Measurements from ENCODE around the gene ZIC3. TPM values are rescaled to one million over a fixed set of nuclear protein-coding genes. Genes with fewer than 3 reads are reported as not detected.

ZIC3 gene
- not detected for polyA plus RNA-seq (2012; ENCODE audit: insufficient read depth, insufficient read length, low read depth)

DNA sequence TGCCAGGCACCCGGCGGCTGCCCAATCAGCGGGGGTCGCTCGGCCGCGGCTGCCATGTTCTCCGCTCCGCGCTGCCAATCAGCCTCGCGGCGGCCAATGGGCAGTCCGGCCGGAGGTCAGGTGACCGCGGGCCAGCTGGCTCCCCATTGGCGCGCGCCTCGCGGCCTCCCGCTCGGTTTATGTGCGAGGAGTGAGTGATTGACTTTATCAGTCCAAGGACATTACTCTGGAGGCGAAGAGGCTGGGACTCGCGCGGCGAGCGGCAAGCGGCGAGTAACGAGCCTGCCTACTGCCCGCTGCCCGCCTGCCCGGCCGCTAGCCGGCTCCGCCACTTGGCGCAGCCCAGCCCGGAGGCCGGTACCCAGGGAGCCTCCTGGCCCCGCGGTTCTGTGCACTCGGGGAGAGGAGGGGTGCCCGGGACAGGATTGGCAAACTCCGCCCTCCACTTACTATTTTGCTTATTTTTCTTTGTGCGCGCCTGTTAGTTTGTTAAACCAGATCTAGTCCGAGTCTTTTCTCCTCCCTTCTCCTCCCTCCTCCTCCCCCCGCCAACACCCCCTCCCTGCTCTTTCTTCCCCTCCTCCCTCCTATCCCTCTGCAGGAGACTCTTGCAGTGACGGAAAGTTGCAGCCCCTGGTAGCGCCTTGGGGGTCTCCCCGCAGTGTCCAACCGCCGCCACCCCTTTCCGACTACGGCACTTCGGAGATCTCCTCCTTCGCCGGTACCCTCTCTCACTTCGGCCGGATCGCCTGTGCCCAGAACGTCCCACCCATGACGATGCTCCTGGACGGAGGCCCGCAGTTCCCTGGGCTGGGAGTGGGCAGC lies at the start of gene ZIC3:
Gene ZIC3, plus strand, starts transcription at position 207 of the 825 bp plus-strand sequence. Its CDS starts 565 bp downstream, at position 772.
- Histone ChIP-seq H3K36me3 (no peaks in the 10 kb centered on the region), H3K9me3 (no peaks in the 10 kb centered on the region), H3K4me1 (no peaks in the 10 kb centered on the region), H3K27me3 (peaks cover 62% of the 10 kb centered on the region), H3K4me3 (ENCODE audit: low read depth, low read length) (no peak within 1 kb of the TSS)
- TF ChIP-seq, protein P1, sequence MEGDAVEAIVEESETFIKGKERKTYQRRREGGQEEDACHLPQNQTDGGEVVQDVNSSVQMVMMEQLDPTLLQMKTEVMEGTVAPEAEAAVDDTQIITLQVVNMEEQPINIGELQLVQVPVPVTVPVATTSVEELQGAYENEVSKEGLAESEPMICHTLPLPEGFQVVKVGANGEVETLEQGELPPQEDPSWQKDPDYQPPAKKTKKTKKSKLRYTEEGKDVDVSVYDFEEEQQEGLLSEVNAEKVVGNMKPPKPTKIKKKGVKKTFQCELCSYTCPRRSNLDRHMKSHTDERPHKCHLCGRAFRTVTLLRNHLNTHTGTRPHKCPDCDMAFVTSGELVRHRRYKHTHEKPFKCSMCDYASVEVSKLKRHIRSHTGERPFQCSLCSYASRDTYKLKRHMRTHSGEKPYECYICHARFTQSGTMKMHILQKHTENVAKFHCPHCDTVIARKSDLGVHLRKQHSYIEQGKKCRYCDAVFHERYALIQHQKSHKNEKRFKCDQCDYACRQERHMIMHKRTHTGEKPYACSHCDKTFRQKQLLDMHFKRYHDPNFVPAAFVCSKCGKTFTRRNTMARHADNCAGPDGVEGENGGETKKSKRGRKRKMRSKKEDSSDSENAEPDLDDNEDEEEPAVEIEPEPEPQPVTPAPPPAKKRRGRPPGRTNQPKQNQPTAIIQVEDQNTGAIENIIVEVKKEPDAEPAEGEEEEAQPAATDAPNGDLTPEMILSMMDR (IDR thresholded peaks at IDR 0.05; ENCODE audit: low read depth, low read length) = no peak
- DNase-seq = no peak

DNA sequence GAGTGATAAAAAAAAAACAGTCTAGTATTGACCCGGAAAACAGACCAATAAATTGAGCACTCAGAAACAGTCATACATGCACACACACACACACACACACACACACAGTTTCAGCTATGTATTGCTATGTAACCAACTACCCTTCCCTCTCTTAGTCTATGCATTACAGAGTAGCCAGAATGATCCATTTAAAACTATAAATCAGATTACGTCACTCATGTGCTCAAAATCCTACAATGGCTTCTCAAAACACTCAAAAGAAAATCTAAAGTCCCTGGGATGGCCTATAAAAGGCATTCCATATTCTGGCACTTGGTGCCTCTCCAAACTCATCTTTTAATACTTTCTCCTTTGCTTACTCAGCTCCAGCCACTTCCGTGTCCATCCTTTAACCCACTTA lies 46.5 kb upstream of the ZIC3 start:
- no peaks in the 10 kb centered on the region for H3K4me1 ChIP-seq
- no peaks in the 10 kb centered on the region for H3K9me3 ChIP-seq
- H3K27me3 ChIP-seq = no peaks in the 10 kb centered on the region
- no peak for DNase-seq
- no peaks in the 10 kb centered on the region for H3K36me3 ChIP-seq
- no peak overlapping the region for H3K4me3 ChIP-seq (ENCODE audit: low read depth, low read length)
- TF ChIP-seq, protein P1 (IDR thresholded peaks at IDR 0.05; ENCODE audit: low read depth, low read length) = no peak

DNA sequence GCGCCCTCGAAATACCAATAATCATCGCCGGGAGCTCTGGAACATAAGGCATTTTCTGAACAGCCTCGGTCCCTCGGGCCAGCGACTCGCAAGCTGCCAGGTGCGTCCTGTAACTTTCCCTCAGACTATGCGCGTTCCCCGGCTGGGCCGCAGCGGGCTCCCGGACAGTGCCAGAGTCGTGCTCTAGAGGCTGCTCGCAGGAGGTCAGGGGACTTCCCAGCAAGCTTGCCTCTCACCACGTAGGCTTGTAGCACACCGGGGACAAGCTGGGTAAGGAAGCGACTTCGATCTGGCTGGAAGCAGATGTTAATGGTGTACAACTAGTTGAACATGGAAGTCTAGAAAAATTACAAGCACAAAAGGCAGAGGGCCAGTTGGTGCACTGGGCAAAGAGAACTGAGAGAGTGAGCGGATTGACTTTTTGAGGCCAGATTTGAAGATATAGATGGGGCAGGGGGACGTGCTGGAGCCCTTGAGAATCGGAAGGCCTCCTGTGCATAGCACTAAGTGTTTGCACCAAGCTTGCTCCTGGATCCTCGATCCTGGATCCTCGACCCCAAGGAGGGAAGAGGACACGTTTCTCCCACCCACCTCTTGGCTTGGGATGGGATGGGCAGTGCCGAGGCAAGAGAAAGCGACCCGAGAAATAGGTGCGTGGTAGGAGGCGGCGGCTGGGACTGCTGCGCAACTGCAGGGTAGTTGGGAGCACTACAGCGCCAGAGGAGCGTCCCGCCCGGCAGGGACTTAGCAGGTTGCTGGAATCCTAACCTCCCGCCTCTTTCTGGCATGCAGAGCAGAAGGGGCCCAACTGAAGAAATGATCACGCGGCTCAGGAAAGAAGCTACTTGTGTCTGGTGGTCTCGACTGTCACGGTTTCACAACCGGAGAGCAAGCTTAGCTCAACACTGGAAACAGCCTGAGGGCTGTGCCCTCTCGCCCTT lies 19.9 kb upstream of the ZIC3 start:
- Histone ChIP-seq H3K36me3 (no peaks in the 10 kb centered on the region), H3K4me1 (no peaks in the 10 kb centered on the region), H3K27me3 (peaks cover 53% of the 10 kb centered on the region), H3K9me3 (no peaks in the 10 kb centered on the region), H3K4me3 (ENCODE audit: low read depth, low read length) (no peak overlapping the region)
- DNase-seq = no peak
- TF ChIP-seq, protein P1 (IDR thresholded peaks at IDR 0.05; ENCODE audit: low read depth, low read length) = no peak

DNA sequence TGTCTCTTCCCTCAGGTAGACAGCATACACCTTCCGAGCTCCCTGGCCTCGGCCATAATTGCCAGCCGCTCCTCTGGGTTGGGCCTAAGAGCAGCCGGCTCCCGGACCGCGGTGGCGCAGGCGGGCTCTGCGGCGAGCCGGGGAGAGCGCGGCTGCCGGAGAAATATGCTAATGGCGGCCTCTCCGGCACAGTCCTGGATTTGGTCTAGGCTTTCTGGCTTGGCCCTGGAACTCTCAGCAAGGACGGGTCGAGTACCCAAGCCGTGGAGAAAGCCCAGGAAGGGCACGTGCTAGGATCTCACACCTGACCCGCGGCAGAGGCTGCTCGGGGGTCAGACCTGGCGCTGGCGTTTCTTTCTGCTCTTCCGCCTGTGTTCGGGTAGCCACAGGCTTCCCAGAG lies 18.6 kb upstream of the ZIC3 start:
- peaks cover 55% of the 10 kb centered on the region for H3K27me3 ChIP-seq
- no peak for DNase-seq
- H3K4me1 ChIP-seq = no peaks in the 10 kb centered on the region
- TF ChIP-seq, protein P1 (IDR thresholded peaks at IDR 0.05; ENCODE audit: low read depth, low read length) = no peak
- H3K9me3 ChIP-seq = no peaks in the 10 kb centered on the region
- no peaks in the 10 kb centered on the region for H3K36me3 ChIP-seq
- no peak overlapping the region for H3K4me3 ChIP-seq (ENCODE audit: low read depth, low read length)

DNA sequence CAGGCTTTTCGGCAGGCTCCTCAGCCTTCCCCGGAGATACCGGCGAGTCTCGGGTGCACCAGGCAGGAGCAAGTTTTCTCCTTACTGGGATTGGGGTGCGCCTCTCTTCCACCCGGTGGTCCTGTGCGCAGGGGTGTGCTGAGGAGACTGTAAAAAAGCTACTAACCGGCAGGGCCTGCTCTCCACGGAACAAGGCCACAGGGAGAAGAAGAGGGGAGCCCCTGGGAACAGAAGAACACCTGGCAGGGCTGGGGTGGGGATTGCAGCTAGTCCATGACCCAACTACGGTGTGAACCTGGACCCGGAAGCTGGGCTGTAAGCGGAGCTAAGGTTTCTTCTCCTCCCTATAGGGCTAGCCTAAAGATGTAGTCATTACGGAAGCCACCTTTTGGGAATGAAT lies 17.7 kb upstream of the ZIC3 start:
- no peak overlapping the region for H3K4me3 ChIP-seq (ENCODE audit: low read depth, low read length)
- H3K4me1 ChIP-seq = no peaks in the 10 kb centered on the region
- TF ChIP-seq, protein P1 (IDR thresholded peaks at IDR 0.05; ENCODE audit: low read depth, low read length) = no peak
- H3K27me3 ChIP-seq = peaks cover 55% of the 10 kb centered on the region
- no peaks in the 10 kb centered on the region for H3K36me3 ChIP-seq
- no peaks in the 10 kb centered on the region for H3K9me3 ChIP-seq
- DNase-seq = no peak
